Fibroblast of lung (primary cell): ENCODE measurements around the gene TACC2. TPM values are rescaled to one million over a fixed set of nuclear protein-coding genes. Genes with fewer than 3 reads are reported as not detected.

Experiments
- DNase-seq, 2 donors: peaks; one replicate each; pipeline versions ENCODE4 v3.0.0 to v3.0.0-alpha.2; 2010; ENCODE audit warnings: low read depth in 2 of 2
- H2AFZ ChIP-seq: 2 replicates; pipeline ENCODE4 v1.5.1; 2012; ENCODE audit warnings: low read length, control low read depth, inconsistent platforms
- H3K27ac ChIP-seq: 2 replicates; pipeline ENCODE4 v1.5.1; 2011; ENCODE audit warnings: low read length, control low read depth; ENCODE audit not compliant: insufficient read depth
- H3K27me3 ChIP-seq: 2 replicates; pipeline ENCODE4 v1.5.1; 2011; ENCODE audit warnings: mild to moderate bottlenecking, low read length; ENCODE audit not compliant: control insufficient read depth, insufficient read depth
- H3K36me3 ChIP-seq: 2 replicates; pipeline ENCODE4 v1.5.1; 2011; ENCODE audit warnings: low read length; ENCODE audit not compliant: control insufficient read depth, insufficient read depth
- H3K4me1 ChIP-seq: 2 replicates; pipeline ENCODE4 v1.5.1; 2011; ENCODE audit warnings: low read length; ENCODE audit not compliant: control insufficient read depth, insufficient read depth; ENCODE audit errors: extremely low read depth
- H3K4me2 ChIP-seq: 2 replicates; pipeline ENCODE4 v1.5.1; 2011; ENCODE audit warnings: low read length, control low read depth; ENCODE audit not compliant: insufficient read depth; ENCODE audit errors: extremely low read depth
- H3K4me3 ChIP-seq, 4 experiments: fragments of 200-600 bp in 1 of 4; sonication (generic) in 1 of 4; replicated peaks in 1 of 4; 2 replicates each; pipeline ENCODE4 v1.5.1; 2011 to 2016; ENCODE audit warnings: low read length in 4 of 4, low read depth in 3 of 4, mild to moderate bottlenecking in 3 of 4, control low read depth in 2 of 4, inconsistent platforms in 1 of 4, mixed read lengths in 1 of 4; ENCODE audit not compliant: insufficient read depth in 1 of 4; ENCODE audit errors: control extremely low read depth in 1 of 4
- H3K79me2 ChIP-seq: 2 replicates; pipeline ENCODE4 v1.5.1; 2012; ENCODE audit warnings: mild to moderate bottlenecking, low read length, inconsistent platforms; ENCODE audit not compliant: control insufficient read depth, insufficient read depth
- H3K9ac ChIP-seq: 2 replicates; pipeline ENCODE4 v1.5.1; 2011; ENCODE audit warnings: mild to moderate bottlenecking, low read length, control low read depth; ENCODE audit not compliant: insufficient read depth
- H3K9me3 ChIP-seq: 2 replicates; pipeline ENCODE4 v1.5.1; 2012; ENCODE audit warnings: low read depth, low read length; ENCODE audit not compliant: control insufficient read depth, insufficient read depth
- H4K20me1 ChIP-seq: 2 replicates; pipeline ENCODE4 v1.5.1; 2011; ENCODE audit warnings: low read length; ENCODE audit not compliant: control insufficient read depth, insufficient read depth; ENCODE audit errors: extremely low read depth
- EZH2 ChIP-seq: IDR thresholded peaks from 2 replicates; pipeline ENCODE4 v1.5.1; 2012; ENCODE audit warnings: low read length, control low read depth, mild to moderate bottlenecking; ENCODE audit errors: missing control alignments
- polyA plus RNA-seq, 2 donors: library from polyadenylated mRNA; depleted of rRNA in 1 of 2; stranded (reverse) in 1 of 2; unstranded in 1 of 2; fragments of >200 nt; gene quantifications; 2 replicates each; pipeline ENCODE4 v1.2.1, GENCODE V29; 2011 to 2012; ENCODE audit warnings: missing spikeins in 1 of 2
- total RNA-seq: library from RNA; depleted of rRNA; stranded (reverse); fragments of >200 nt; gene quantifications from 2 replicates; pipeline ENCODE4 v1.2.1, GENCODE V29; 2014
- TF ChIP-seq, protein P1 (sequence below), 2 donors: IDR thresholded peaks in 1 of 2; conservative IDR thresholded peaks in 1 of 2; 1 replicate in 1 of 2; 2 replicates in 1 of 2; pipeline ENCODE4 v1.5.1; 2011 to 2012; ENCODE audit warnings: low read length in 2 of 2, control low read depth in 1 of 2, inconsistent platforms in 1 of 2, low read depth in 1 of 2, mild to moderate bottlenecking in 1 of 2

TACC2 gene
- total and polyA plus RNA-seq, 2 donors (not counting 1 experiment from before 2014, with no cell fraction given) = 7.6 to 13.0 TPM

DNA sequence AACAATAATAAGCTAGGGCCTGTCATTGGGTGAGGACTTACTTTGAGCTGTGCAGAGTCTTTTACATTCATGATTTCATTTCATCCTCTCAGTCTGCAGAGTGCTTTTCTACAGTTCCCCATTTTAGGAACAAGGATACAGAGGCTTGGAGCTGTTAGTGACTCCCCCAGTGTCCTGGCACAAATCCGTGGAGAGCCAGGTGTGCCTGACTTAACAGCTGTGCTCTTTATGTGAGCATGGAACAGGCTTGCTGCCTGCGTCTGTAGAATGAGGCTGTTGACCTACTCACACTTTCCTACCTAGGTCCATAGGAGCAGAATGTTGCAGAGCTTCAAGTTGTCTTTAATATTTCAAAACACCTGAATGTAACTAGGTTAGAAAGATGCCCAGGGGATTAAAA is 231.8 kb downstream of the TACC2 start:
- H3K27me3 ChIP-seq = no peaks in the 10 kb centered on the region
- TF ChIP-seq, protein P1, sequence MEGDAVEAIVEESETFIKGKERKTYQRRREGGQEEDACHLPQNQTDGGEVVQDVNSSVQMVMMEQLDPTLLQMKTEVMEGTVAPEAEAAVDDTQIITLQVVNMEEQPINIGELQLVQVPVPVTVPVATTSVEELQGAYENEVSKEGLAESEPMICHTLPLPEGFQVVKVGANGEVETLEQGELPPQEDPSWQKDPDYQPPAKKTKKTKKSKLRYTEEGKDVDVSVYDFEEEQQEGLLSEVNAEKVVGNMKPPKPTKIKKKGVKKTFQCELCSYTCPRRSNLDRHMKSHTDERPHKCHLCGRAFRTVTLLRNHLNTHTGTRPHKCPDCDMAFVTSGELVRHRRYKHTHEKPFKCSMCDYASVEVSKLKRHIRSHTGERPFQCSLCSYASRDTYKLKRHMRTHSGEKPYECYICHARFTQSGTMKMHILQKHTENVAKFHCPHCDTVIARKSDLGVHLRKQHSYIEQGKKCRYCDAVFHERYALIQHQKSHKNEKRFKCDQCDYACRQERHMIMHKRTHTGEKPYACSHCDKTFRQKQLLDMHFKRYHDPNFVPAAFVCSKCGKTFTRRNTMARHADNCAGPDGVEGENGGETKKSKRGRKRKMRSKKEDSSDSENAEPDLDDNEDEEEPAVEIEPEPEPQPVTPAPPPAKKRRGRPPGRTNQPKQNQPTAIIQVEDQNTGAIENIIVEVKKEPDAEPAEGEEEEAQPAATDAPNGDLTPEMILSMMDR (conservative IDR thresholded peaks at IDR 0.05 in 1 of 2, IDR thresholded peaks at IDR 0.05 in 1 of 2; ENCODE audit: low read depth in 1 of 2, low read length in 2 of 2) = no peak
- no peak for TF ChIP-seq EZH2
- no peaks in the 10 kb centered on the region for H3K4me1 ChIP-seq
- H3K4me2 ChIP-seq = no peak overlapping the region
- no peak overlapping the region for H3K27ac ChIP-seq
- no peaks in the 10 kb centered on the region for H3K9me3 ChIP-seq
- no peaks in the 10 kb centered on the region for H3K79me2 ChIP-seq
- no peak overlapping the region for H3K4me3 ChIP-seq
- DNase-seq = no peak
- H4K20me1 ChIP-seq = no peaks in the 10 kb centered on the region
- H3K36me3 ChIP-seq = peaks cover 4% of the 10 kb centered on the region
- no peak overlapping the region for H2AFZ ChIP-seq
- H3K9ac ChIP-seq = no peak overlapping the region

DNA sequence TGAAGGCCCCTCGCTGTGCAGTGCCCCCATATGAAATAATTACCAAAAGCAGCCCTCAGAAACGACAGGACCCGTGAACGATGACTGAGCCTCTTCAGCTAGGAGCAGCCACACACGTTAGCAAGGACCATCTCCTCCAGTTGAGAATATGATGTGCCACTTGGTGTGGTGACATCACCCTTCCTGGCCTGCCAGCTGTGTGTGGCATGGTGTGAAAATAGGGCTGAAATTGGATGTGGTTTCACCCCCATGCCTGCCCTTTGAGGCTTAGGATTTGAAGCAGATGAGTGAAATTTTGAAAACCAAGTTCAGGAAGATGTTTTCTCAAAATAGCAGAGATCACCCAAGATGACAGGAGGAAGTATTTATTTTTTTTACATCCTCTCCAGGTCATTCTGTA is 233.0 kb downstream of the TACC2 start:
- no peaks in the 10 kb centered on the region for H3K4me1 ChIP-seq
- no peaks in the 10 kb centered on the region for H3K27me3 ChIP-seq
- peaks cover 5% of the 10 kb centered on the region for H3K36me3 ChIP-seq
- H4K20me1 ChIP-seq = no peaks in the 10 kb centered on the region
- no peaks in the 10 kb centered on the region for H3K9me3 ChIP-seq
- H3K27ac ChIP-seq = no peak overlapping the region
- no peak overlapping the region for H3K4me2 ChIP-seq
- no peak for DNase-seq
- TF ChIP-seq, protein P1 (conservative IDR thresholded peaks at IDR 0.05 in 1 of 2, IDR thresholded peaks at IDR 0.05 in 1 of 2; ENCODE audit: low read depth in 1 of 2, low read length in 2 of 2) = no peak
- no peak for TF ChIP-seq EZH2
- H2AFZ ChIP-seq = no peak overlapping the region
- no peak overlapping the region for H3K4me3 ChIP-seq
- H3K9ac ChIP-seq = no peak overlapping the region
- no peaks in the 10 kb centered on the region for H3K79me2 ChIP-seq

DNA sequence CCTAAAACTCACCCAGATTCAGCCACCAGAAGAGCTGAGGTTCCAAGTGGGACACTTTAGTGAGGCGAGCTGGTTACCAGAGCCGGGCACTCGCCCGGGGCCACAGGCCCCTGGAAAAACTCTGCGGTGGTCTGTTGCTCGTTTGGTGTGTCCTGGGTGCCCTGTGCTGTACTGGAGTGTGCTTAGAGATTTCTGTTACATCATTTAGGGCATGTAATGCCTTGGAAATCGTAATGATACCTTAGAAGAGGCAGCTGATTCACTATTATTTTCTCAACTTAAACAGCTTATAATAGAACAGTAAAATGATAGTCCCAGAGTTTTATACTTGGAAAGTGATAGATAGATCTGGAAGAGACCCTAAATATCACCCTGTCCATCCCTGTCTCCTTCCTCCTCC is 233.7 kb downstream of the TACC2 start:
- Histone ChIP-seq H3K4me2 (no peak overlapping the region), H2AFZ (no peak overlapping the region), H3K9me3 (no peaks in the 10 kb centered on the region), H3K36me3 (peaks cover 5% of the 10 kb centered on the region), H3K27me3 (no peaks in the 10 kb centered on the region), H3K4me3 (no peak overlapping the region), H3K9ac (no peak overlapping the region), H3K4me1 (no peaks in the 10 kb centered on the region), H3K27ac (no peak overlapping the region), H4K20me1 (no peaks in the 10 kb centered on the region), H3K79me2 (no peaks in the 10 kb centered on the region)
- TF ChIP-seq, protein P1 (conservative IDR thresholded peaks at IDR 0.05 in 1 of 2, IDR thresholded peaks at IDR 0.05 in 1 of 2; ENCODE audit: low read depth in 1 of 2, low read length in 2 of 2) = no peak
- no peak for TF ChIP-seq EZH2
- DNase-seq = no peak
